Measurements from ENCODE around the gene PLA2G4E. TPM values are rescaled to one million over a fixed set of nuclear protein-coding genes. Genes with fewer than 3 reads are reported as not detected.

The PLA2G4E gene
- total RNA-seq, 1 experiment from 2014 or later = not detected

GRCh38 chr15:42031198-42031915 is 10.5 kb upstream of the PLA2G4E start:
- DNase-seq (ENCODE audit: extremely low read depth, low read depth) = no peak

GRCh38 chr15:42027521-42027920 is 6.7 kb upstream of the PLA2G4E start:
- DNase-seq (ENCODE audit: extremely low read depth, low read depth) = no peak

DNA sequence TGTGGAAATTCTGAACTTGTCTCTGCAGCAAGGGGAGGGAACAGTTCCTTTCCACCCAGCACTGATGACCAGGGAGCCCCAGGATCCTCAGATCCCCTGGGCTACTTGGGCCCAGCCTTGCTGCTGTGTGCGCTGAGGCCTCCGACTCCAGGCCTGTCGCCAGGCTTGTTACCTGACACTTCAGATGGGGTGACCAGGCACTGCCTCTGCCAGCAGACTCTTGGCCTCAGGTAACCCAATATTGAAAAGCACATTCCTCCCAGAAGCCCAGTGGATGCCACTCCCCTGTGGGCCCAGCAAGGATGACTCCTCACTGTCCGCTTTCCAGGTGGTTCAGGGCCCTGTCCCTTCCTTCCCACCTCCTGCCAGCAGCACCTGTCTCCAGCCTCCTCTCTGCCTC is 3.5 kb upstream of the PLA2G4E start:
- DNase-seq (ENCODE audit: extremely low read depth, low read depth) = no peak

DNA sequence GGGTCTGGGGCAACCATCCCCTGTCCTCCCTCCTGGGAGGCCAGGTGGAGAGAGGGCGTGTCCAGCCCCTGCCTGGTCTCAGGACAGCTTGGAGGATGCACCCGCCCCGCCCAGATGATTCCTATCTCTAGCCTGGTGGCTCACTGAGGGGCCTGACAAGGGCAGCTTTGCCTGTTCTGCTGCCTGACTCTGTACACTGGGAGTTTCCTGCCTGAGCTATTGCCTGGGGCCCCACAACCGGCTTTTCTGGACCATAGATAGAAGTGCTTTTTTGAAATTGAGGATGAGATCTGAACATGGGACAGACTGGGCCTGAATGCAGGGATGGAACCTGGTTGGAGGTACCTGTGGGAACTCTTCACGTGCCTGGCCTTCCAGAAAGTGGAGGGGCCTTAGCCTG is 751 bp upstream of the PLA2G4E start:
- DNase-seq (ENCODE audit: extremely low read depth, low read depth) = no peak

DNA sequence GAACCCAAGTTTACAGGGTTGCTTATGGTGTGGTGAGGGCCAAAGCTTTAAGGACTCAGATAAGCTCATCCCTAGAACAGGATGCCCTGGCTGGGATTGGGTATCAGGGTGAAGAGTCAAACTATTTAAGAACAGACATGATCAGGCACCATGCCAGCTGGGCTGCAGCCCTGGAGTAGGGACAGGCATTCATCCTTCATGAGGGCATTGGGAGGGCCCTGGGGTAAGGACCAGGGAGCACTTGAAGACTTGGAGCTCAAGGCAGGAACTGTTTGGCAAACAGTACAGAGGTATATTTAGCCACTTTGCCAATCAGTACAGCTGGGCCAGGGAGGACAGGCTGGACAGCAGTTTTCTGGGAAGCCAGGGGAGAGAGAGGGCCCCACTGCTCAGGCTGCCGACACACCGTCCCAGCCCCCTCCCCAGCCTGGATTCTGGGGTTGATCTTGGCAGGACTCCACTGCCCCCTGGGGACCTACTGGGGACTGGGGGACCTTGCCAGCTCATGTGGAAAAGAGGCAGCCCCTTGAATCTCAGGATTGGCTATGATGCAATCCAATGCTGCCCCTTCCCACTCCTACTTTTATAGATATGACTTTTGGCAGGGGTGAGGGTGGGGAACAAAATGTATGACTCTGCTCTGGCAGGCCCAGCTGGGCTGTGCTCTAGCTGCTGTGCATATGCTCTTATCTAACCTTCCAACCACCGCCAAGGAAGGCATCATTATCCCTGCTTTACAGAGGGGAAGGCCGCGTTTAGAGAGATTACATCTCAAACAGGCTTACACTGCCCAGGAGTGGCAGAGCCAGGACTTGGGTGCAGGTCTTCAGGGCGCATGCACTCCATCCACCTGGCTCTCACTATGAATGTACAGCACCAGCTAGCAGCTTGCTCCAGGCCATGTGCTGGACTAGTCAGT is 2.3 kb downstream of the PLA2G4E start:
- DNase-seq (ENCODE audit: extremely low read depth, low read depth) = no peak

GRCh38 chr15:42016971-42017370 is 3.9 kb downstream of the PLA2G4E start:
- no peak for DNase-seq (ENCODE audit: extremely low read depth, low read depth)

- no peak for DNase-seq (ENCODE audit: extremely low read depth, low read depth)
Observed at GRCh38 chr15:42014406-42014805, 6.4 kb downstream of the PLA2G4E start.

- DNase-seq (ENCODE audit: extremely low read depth, low read depth) = no peak
Observed at GRCh38 chr15:42012928-42013482, 7.8 kb downstream of the PLA2G4E start.

DNA sequence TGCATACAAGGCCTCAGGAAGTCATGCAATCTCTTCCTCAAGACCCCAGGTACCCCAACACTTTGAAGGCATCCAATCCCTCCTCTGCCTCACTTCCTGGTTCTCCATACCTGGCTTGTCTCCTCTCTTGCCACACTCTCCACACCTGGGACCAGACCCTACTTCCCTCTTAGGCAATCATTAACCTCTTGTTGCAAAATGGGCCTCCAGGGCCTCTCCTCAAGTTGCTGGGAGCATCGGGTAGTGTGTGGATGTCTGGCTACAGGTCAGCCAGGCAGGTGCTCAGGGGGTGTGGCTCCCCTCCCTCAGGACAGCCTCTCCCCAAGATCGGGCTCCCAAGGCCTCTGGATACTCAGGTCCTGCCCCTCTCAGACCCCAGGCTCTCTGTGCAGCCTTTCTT is 8.6 kb downstream of the PLA2G4E start:
- no peak for DNase-seq (ENCODE audit: extremely low read depth, low read depth)

DNA sequence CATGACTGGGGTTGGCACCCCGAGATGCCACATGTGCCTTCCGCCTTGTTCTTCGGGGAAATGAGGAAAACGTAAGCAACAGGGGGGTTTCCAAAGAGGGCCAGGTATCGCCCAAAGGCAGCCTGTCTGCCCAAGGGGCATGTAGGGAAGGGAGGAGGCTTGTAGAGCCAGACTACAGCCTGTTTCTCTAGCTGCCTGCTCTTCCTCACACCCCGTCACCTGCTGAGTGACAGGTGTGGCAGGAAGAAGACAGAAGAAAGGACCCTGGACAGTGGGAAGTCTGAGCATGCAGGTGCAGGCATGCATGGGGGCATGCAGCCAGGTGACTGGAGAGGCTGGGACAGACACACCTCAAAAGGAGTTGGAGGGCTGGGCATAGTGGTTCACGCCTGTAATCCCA is 9.8 kb downstream of the PLA2G4E start:
- DNase-seq (ENCODE audit: extremely low read depth, low read depth) = no peak

- no peak for DNase-seq (ENCODE audit: extremely low read depth, low read depth)
Observed at GRCh38 chr15:42010434-42010833, 10.4 kb downstream of the PLA2G4E start.

- DNase-seq (ENCODE audit: extremely low read depth, low read depth) = no peak
Observed at GRCh38 chr15:42009474-42009873, 11.4 kb downstream of the PLA2G4E start.

DNA sequence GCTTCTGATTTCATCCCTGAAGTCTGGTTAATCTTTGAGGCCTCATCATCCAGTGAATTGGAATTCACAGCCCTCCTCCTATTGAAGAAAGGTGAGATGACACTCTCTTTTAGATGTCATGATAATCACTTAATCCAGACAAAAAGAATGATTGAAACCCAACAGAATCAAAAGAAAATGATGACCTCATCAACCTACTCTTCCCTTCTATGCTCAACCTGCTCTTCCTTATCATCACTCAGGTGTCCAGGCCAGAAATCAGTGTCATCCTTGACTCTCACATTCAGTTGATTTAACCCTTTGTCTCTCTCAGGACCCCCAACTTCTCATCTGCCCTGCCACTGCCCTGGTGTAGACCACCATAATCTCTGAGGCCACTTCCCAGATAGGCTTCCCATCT is 11.8 kb downstream of the PLA2G4E start:
- DNase-seq (ENCODE audit: extremely low read depth, low read depth) = no peak

DNA sequence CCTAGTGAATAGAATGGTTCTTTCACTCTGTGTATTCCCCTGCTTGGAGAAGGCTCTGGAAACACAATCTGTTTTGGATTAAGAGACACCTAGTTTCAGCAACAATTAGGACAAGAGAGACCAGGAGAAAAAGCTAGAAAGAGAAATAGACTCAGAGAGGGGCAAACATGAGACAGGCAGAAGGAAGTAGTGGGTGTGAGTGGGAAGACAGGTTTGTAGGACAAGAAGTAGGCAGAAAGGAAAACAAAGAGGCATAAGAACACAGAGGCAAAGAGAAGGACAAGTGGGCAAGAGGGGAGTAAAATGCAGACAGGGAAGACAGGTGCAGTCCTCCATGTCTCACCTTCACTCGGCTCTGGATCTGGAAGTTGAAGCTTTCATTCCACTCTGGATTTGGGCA is 13.5 kb downstream of the PLA2G4E start:
- DNase-seq (ENCODE audit: extremely low read depth, low read depth) = no peak

- DNase-seq (ENCODE audit: extremely low read depth, low read depth) = no peak
Observed at GRCh38 chr15:42002333-42002732, 18.5 kb downstream of the PLA2G4E start.

GRCh38 chr15:42001236-42001635 is 19.6 kb downstream of the PLA2G4E start:
- DNase-seq (ENCODE audit: extremely low read depth, low read depth) = no peak

DNA sequence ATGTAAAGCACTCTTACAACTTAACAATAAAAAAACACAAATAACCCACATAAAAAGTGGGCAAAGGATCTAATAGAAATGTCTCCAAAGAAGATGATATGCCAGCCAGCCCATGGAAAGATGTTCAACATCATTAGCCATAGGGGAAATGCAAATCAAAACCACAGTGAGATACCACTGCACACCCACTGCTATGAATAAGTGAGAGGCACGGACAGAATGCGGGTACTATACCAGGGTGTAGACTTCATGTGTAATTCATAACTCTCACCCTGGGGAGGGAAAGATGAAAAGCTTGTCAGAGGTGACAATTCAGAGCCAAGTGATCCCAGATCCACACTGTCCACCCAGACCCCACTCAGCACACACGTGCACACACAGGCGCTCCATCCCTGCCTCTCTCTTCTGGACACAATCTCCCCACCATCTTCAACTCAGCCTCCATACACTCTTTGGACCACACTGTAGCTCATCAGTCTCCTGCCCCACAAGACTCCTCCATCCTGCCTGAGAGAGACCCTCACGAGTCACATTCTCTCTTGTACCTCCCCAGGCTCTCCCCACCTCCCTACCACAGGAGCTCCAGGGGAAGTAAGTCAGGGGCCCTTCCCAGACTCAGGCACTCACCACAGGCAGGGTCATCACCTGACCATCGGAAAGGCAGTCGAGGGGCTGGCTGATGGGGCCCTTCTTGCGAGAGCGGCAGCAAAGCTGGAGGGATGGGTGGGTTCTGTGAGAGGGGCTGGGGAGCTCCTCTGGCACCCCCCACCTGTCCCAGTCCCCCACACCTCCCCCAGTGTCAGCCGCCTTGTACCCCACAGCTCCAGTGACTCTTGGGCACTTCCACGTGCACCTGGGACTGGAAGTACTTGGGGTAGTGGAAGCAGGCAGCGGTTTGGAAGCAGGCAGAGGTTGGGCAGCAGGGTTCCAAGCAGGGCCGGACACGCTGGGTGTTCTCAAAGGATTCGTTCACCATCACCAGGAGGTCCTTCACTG is 21.3 kb downstream of the PLA2G4E start:
- DNase-seq (ENCODE audit: extremely low read depth, low read depth) = no peak

- DNase-seq (ENCODE audit: extremely low read depth, low read depth) = no peak
Observed at GRCh38 chr15:41997845-41998244, 23.0 kb downstream of the PLA2G4E start.

GRCh38 chr15:41996921-41997592 is 23.8 kb downstream of the PLA2G4E start:
- no peak for DNase-seq (ENCODE audit: extremely low read depth, low read depth)

GRCh38 chr15:41996376-41996775 is 24.5 kb downstream of the PLA2G4E start:
- DNase-seq (ENCODE audit: extremely low read depth, low read depth) = no peak

Measured in NCI-H460 (cell line).